Measurements from ENCODE around the gene SCAMP4. TPM values are rescaled to one million over a fixed set of nuclear protein-coding genes. Genes with fewer than 3 reads are reported as not detected.

The SCAMP4 gene
- total and polyA plus RNA-seq, 2 experiments from 2014 or later: 39.4 to 106 TPM

DNA sequence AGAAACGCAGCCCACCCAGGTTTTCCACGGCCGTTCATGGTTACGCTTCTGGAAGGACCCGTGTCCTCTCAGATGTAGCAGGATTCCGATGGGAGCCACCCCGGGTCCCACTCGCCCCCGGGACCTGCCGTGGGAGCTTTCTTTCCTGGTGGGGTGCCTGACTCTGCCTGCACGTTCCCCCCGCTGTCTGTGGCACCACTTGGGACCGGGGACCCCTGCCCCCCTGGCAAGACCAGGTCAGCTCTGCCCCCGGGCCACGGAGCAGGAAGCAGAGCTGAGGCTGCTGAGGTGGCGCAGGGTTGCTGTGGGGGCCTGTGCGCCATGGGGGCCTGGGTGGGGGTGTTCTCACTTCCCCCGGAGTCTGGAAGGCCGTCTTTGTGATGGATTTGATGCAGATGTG, 47.8 kb downstream of the SCAMP4 start:
- Mint-ChIP-seq H3K4me1 (peaks cover 11% of the 10 kb centered on the region), H3K27me3 (ENCODE audit: insufficient read depth, low read depth, poor library complexity) (peaks cover 7% of the 10 kb centered on the region), H3K9me3 (no peaks in the 10 kb centered on the region), H3K36me3 (ENCODE audit: low read depth) (peaks cover 13% of the 10 kb centered on the region; the same call in 1 of the 3 replicates), H3K27ac (no peak overlapping the region), H3K4me3 (no peak overlapping the region)
- Histone ChIP-seq H3K4me3 (no peak overlapping the region), H3K27ac (ENCODE audit: low read depth) (no peak overlapping the region), H3K79me2 (replicated peaks; ENCODE audit: insufficient read depth) (peaks cover 100% of the 10 kb centered on the region), H3K4me1 (ENCODE audit: insufficient read depth) (no peaks in the 10 kb centered on the region; the same call in 1 of the 2 replicates), H4K20me1 (replicated peaks; ENCODE audit: insufficient read depth) (peaks cover 45% of the 10 kb centered on the region), H3K36me3 (ENCODE audit: insufficient read depth) (peaks cover 4% of the 10 kb centered on the region; the same call in 1 of the 2 replicates), H3F3A (replicated peaks; ENCODE audit: low read depth) (no peaks in the 10 kb centered on the region; the same call in 1 of the 2 replicates), H2AFZ (no peak overlapping the region), H3K4me2 (no peak overlapping the region), H3K9me2 (ENCODE audit: insufficient read depth) (no peaks in the 10 kb centered on the region), H3K27me3 (ENCODE audit: insufficient read depth) (no peaks in the 10 kb centered on the region)
- TF ChIP-seq, protein P1, sequence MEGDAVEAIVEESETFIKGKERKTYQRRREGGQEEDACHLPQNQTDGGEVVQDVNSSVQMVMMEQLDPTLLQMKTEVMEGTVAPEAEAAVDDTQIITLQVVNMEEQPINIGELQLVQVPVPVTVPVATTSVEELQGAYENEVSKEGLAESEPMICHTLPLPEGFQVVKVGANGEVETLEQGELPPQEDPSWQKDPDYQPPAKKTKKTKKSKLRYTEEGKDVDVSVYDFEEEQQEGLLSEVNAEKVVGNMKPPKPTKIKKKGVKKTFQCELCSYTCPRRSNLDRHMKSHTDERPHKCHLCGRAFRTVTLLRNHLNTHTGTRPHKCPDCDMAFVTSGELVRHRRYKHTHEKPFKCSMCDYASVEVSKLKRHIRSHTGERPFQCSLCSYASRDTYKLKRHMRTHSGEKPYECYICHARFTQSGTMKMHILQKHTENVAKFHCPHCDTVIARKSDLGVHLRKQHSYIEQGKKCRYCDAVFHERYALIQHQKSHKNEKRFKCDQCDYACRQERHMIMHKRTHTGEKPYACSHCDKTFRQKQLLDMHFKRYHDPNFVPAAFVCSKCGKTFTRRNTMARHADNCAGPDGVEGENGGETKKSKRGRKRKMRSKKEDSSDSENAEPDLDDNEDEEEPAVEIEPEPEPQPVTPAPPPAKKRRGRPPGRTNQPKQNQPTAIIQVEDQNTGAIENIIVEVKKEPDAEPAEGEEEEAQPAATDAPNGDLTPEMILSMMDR (conservative IDR thresholded peaks at IDR 0.05; ENCODE audit: low read depth in 2 of 2): no peak
- TF ChIP-seq ZNF331 (CRISPR knock-in tag; IDR thresholded peaks at IDR 0.05; ENCODE audit: low read depth): no peak
- TF ChIP-seq EZH2 (IDR thresholded peaks at IDR 0.05; ENCODE audit: low read depth, unreplicated experiment): no peak
- no peak for TF ChIP-seq POLR2AphosphoS5 (IDR thresholded peaks at IDR 0.05; ENCODE audit: low read depth)
- TF ChIP-seq CREB1 (CRISPR knock-in tag; IDR thresholded peaks at IDR 0.05; ENCODE audit: low read depth): no peak
- no peak for TF ChIP-seq NANOG (IDR thresholded peaks at IDR 0.05; ENCODE audit: borderline replicate concordance)
- TF ChIP-seq, protein P2, sequence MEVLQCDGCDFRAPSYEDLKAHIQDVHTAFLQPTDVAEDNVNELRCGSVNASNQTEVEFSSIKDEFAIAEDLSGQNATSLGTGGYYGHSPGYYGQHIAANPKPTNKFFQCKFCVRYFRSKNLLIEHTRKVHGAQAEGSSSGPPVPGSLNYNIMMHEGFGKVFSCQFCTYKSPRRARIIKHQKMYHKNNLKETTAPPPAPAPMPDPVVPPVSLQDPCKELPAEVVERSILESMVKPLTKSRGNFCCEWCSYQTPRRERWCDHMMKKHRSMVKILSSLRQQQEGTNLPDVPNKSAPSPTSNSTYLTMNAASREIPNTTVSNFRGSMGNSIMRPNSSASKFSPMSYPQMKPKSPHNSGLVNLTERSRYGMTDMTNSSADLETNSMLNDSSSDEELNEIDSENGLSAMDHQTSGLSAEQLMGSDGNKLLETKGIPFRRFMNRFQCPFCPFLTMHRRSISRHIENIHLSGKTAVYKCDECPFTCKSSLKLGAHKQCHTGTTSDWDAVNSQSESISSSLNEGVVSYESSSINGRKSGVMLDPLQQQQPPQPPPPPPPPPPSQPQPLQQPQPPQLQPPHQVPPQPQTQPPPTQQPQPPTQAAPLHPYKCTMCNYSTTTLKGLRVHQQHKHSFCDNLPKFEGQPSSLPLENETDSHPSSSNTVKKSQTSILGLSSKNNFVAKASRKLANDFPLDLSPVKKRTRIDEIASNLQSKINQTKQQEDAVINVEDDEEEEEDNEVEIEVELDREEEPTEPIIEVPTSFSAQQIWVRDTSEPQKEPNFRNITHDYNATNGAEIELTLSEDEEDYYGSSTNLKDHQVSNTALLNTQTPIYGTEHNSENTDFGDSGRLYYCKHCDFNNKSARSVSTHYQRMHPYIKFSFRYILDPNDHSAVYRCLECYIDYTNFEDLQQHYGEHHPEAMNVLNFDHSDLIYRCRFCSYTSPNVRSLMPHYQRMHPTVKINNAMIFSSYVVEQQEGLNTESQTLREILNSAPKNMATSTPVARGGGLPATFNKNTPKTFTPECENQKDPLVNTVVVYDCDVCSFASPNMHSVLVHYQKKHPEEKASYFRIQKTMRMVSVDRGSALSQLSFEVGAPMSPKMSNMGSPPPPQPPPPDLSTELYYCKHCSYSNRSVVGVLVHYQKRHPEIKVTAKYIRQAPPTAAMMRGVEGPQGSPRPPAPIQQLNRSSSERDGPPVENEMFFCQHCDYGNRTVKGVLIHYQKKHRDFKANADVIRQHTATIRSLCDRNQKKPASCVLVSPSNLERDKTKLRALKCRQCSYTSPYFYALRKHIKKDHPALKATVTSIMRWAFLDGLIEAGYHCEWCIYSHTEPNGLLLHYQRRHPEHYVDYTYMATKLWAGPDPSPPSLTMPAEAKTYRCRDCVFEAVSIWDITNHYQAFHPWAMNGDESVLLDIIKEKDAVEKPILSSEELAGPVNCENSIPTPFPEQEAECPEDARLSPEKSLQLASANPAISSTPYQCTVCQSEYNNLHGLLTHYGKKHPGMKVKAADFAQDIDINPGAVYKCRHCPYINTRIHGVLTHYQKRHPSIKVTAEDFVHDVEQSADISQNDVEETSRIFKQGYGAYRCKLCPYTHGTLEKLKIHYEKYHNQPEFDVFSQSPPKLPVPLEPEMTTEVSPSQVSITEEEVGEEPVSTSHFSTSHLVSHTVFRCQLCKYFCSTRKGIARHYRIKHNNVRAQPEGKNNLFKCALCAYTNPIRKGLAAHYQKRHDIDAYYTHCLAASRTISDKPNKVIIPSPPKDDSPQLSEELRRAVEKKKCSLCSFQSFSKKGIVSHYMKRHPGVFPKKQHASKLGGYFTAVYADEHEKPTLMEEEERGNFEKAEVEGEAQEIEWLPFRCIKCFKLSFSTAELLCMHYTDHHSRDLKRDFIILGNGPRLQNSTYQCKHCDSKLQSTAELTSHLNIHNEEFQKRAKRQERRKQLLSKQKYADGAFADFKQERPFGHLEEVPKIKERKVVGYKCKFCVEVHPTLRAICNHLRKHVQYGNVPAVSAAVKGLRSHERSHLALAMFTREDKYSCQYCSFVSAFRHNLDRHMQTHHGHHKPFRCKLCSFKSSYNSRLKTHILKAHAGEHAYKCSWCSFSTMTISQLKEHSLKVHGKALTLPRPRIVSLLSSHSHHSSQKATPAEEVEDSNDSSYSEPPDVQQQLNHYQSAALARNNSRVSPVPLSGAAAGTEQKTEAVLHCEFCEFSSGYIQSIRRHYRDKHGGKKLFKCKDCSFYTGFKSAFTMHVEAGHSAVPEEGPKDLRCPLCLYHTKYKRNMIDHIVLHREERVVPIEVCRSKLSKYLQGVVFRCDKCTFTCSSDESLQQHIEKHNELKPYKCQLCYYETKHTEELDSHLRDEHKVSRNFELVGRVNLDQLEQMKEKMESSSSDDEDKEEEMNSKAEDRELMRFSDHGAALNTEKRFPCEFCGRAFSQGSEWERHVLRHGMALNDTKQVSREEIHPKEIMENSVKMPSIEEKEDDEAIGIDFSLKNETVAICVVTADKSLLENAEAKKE (CRISPR knock-in tag; IDR thresholded peaks at IDR 0.05): no peak
- no peak for TF ChIP-seq STAT1 (IDR thresholded peaks at IDR 0.05; ENCODE audit: unreplicated experiment)
- no peak for ATAC-seq
- DNase-seq (ENCODE audit: low spot score): no peak

All from GM23338 (cell line).